Measurements from ENCODE around the gene SYNPO2.
A peak's percentile ranks its signal among the peaks of the same experiment; 100 is the strongest.

The SYNPO2 gene

GRCh38 chr4:119039160-119039559 lies 150.5 kb downstream of the SYNPO2 start:
- Histone ChIP-seq H3K4me3 (ENCODE audit: low read length, poor library complexity, severe bottlenecking) (no peak overlapping the region), H4K20me1 (ENCODE audit: insufficient read depth, low read length, poor library complexity, severe bottlenecking) (no peaks in the 10 kb centered on the region), H2AFZ (ENCODE audit: low read length) (no peak overlapping the region), H3K36me3 (ENCODE audit: insufficient read depth, low read length) (no peaks in the 10 kb centered on the region), H3K9me2 (replicated peaks; ENCODE audit: low read depth, low read length) (no peaks in the 10 kb centered on the region), H3K9ac (ENCODE audit: low read depth, low read length, poor library complexity, severe bottlenecking) (no peak overlapping the region), H3F3A (ENCODE audit: low read depth) (no peaks in the 10 kb centered on the region), H3K4me2 (ENCODE audit: low read depth, low read length, poor library complexity, severe bottlenecking) (no peak overlapping the region), H3K9me3 (ENCODE audit: insufficient read depth, low read depth, low read length) (no peaks in the 10 kb centered on the region), H3K79me2 (ENCODE audit: insufficient read depth, low read length) (no peaks in the 10 kb centered on the region), H3K4me1 (ENCODE audit: insufficient read depth, low read length, poor library complexity, severe bottlenecking) (peaks cover 11% of the 10 kb centered on the region), H3K27me3 (ENCODE audit: insufficient read depth, low read length, poor library complexity, severe bottlenecking) (no peaks in the 10 kb centered on the region)
- TF ChIP-seq CTCF (conservative IDR thresholded peaks at IDR 0.05; ENCODE audit: low read length): no peak
- no peak for TF ChIP-seq EZH2phosphoT487 (IDR thresholded peaks at IDR 0.05; ENCODE audit: borderline replicate concordance)

GRCh38 chr4:119039779-119040178 lies 151.1 kb downstream of the SYNPO2 start:
- Histone ChIP-seq H3K27me3 (ENCODE audit: insufficient read depth, low read length, poor library complexity, severe bottlenecking) (no peaks in the 10 kb centered on the region), H3K9me2 (replicated peaks; ENCODE audit: low read depth, low read length) (no peaks in the 10 kb centered on the region), H3K9me3 (ENCODE audit: insufficient read depth, low read depth, low read length) (no peaks in the 10 kb centered on the region), H3K79me2 (ENCODE audit: insufficient read depth, low read length) (no peaks in the 10 kb centered on the region), H3K36me3 (ENCODE audit: insufficient read depth, low read length) (no peaks in the 10 kb centered on the region), H3F3A (ENCODE audit: low read depth) (no peaks in the 10 kb centered on the region), H3K4me3 (ENCODE audit: low read length, poor library complexity, severe bottlenecking) (no peak overlapping the region), H3K4me2 (ENCODE audit: low read depth, low read length, poor library complexity, severe bottlenecking) (no peak overlapping the region), H3K4me1 (ENCODE audit: insufficient read depth, low read length, poor library complexity, severe bottlenecking) (peaks cover 11% of the 10 kb centered on the region), H4K20me1 (ENCODE audit: insufficient read depth, low read length, poor library complexity, severe bottlenecking) (no peaks in the 10 kb centered on the region), H3K9ac (ENCODE audit: low read depth, low read length, poor library complexity, severe bottlenecking) (no peak overlapping the region), H2AFZ (ENCODE audit: low read length) (no peak overlapping the region)
- TF ChIP-seq EZH2phosphoT487 (IDR thresholded peaks at IDR 0.05; ENCODE audit: borderline replicate concordance) (no peak), CTCF (conservative IDR thresholded peaks at IDR 0.05; ENCODE audit: low read length) (peak; percentile 55)

GRCh38 chr4:119040261-119040660 lies 151.6 kb downstream of the SYNPO2 start:
- Histone ChIP-seq H3K9me2 (replicated peaks; ENCODE audit: low read depth, low read length) (no peaks in the 10 kb centered on the region), H3K9ac (ENCODE audit: low read depth, low read length, poor library complexity, severe bottlenecking) (no peak overlapping the region), H3K4me1 (ENCODE audit: insufficient read depth, low read length, poor library complexity, severe bottlenecking) (peaks cover 11% of the 10 kb centered on the region), H3K4me2 (ENCODE audit: low read depth, low read length, poor library complexity, severe bottlenecking) (no peak overlapping the region), H3K36me3 (ENCODE audit: insufficient read depth, low read length) (no peaks in the 10 kb centered on the region), H2AFZ (ENCODE audit: low read length) (no peak overlapping the region), H3K4me3 (ENCODE audit: low read length, poor library complexity, severe bottlenecking) (no peak overlapping the region), H3K9me3 (ENCODE audit: insufficient read depth, low read depth, low read length) (no peaks in the 10 kb centered on the region), H4K20me1 (ENCODE audit: insufficient read depth, low read length, poor library complexity, severe bottlenecking) (no peaks in the 10 kb centered on the region), H3K27me3 (ENCODE audit: insufficient read depth, low read length, poor library complexity, severe bottlenecking) (no peaks in the 10 kb centered on the region), H3F3A (ENCODE audit: low read depth) (no peaks in the 10 kb centered on the region), H3K79me2 (ENCODE audit: insufficient read depth, low read length) (no peaks in the 10 kb centered on the region)
- TF ChIP-seq EZH2phosphoT487 (IDR thresholded peaks at IDR 0.05; ENCODE audit: borderline replicate concordance) (no peak), CTCF (conservative IDR thresholded peaks at IDR 0.05; ENCODE audit: low read length) (no peak)

All from Loucy (cell line).